ENCODE data around the gene USP54. TPM values are rescaled to one million over a fixed set of nuclear protein-coding genes. Genes with fewer than 3 reads are reported as not detected.

Gene USP54
- total RNA-seq, 1 experiment from 2014 or later = 37.9 TPM

DNA sequence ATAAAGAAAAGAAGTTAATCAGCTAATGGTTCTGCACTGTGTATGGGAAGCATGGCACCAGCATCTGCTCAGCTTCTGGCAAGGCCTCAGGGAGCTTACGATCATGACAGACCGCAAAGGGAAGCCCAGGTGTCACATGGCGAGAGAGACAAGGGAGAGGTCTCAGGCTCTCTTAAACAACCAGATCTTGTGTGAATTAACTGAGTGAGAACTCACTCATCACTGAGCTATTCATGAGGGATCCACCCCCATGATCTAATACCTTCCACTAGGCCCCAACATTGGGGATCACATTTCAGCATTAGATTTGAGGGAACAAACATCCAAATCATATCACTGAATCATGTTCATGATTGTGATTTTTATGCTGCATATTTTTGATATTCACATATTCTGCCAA lies 5.8 kb downstream of the USP54 start:
- Histone ChIP-seq H3K79me2 (ENCODE audit: insufficient read depth, low read length) (peaks cover 6% of the 10 kb centered on the region; the same call in 1 of the 2 replicates), H3K4me2 (ENCODE audit: insufficient read depth, insufficient read length, low read length) (no peak overlapping the region), H2BK5ac (ENCODE audit: insufficient read length, low read length) (no peak overlapping the region), H3K18ac (ENCODE audit: insufficient read length, low read depth, low read length) (no peak overlapping the region), H3K27ac (ENCODE audit: insufficient read length, low read depth, low read length) (no peak overlapping the region), H3K4ac (ENCODE audit: low read depth, low read length) (no peak overlapping the region), H4K5ac (ENCODE audit: insufficient read length, low read depth, low read length) (no peak overlapping the region), H3K9ac (ENCODE audit: extremely low read depth, insufficient read length, low read length) (no peak overlapping the region), H2BK12ac (ENCODE audit: insufficient read length, low read depth, low read length) (no peak overlapping the region), H2AK5ac (ENCODE audit: insufficient read length, low read length) (no peak overlapping the region), H3K79me1 (ENCODE audit: insufficient read depth, low read depth, low read length, poor library complexity, severe bottlenecking) (peaks cover 8% of the 10 kb centered on the region), H3K4me1 (ENCODE audit: insufficient read depth, low read length) (no peaks in the 10 kb centered on the region; the same call in 1 of the 2 replicates), H3K27me3 (ENCODE audit: insufficient read depth, low read length) (no peaks in the 10 kb centered on the region), H3T11ph (ENCODE audit: low read length) (no peak overlapping the region), H3K9me3 (ENCODE audit: control insufficient read depth, low read depth, low read length) (no peaks in the 10 kb centered on the region), H4K8ac (replicated peaks; ENCODE audit: insufficient read length, low read depth, low read length) (no peak overlapping the region), H4K91ac (ENCODE audit: insufficient read length, low read depth, low read length) (no peak overlapping the region), H3K23ac (ENCODE audit: insufficient read length, low read depth, low read length) (no peak overlapping the region), H3K23me2 (ENCODE audit: insufficient read length, low read depth, low read length, poor library complexity, severe bottlenecking) (no peaks in the 10 kb centered on the region), H2BK20ac (ENCODE audit: low read depth, low read length, poor library complexity, severe bottlenecking) (no peak overlapping the region), H4K20me1 (ENCODE audit: control insufficient read depth, insufficient read depth, insufficient read length) (no peaks in the 10 kb centered on the region), H2AFZ (ENCODE audit: low read length) (no peak overlapping the region), H3K14ac (ENCODE audit: insufficient read depth, low read length) (no peak overlapping the region), H2BK15ac (ENCODE audit: low read depth, low read length) (no peak overlapping the region), H3K56ac (ENCODE audit: insufficient read length, low read depth, low read length) (no peak overlapping the region), H2BK120ac (ENCODE audit: low read depth, low read length, poor library complexity, severe bottlenecking) (no peak overlapping the region)
- no peak for DNase-seq
- WGBS (ENCODE audit: extremely low coverage, insufficient read length, low lambda C conversion rate) = no CpG with 5 or more reads among the region's 3 CpGs
- Mint-ChIP-seq H3K27me3 (ENCODE audit: low read depth) (no peaks in the 10 kb centered on the region), H3K4me3 (no peak overlapping the region), H3K9me3 (peaks cover 7 to 8% of the 10 kb centered on the region in 2 experiments), H3K27ac (no peak overlapping the region), H3K36me3 (ENCODE audit: insufficient read depth in 1 of 3, low read depth in 3 of 3) (peaks cover 10 to 19% (median 12%) of the 10 kb centered on the region in 3 experiments), H3K4me1 (peaks cover 12 to 16% of the 10 kb centered on the region in 2 experiments)
- TF ChIP-seq, protein P1, sequence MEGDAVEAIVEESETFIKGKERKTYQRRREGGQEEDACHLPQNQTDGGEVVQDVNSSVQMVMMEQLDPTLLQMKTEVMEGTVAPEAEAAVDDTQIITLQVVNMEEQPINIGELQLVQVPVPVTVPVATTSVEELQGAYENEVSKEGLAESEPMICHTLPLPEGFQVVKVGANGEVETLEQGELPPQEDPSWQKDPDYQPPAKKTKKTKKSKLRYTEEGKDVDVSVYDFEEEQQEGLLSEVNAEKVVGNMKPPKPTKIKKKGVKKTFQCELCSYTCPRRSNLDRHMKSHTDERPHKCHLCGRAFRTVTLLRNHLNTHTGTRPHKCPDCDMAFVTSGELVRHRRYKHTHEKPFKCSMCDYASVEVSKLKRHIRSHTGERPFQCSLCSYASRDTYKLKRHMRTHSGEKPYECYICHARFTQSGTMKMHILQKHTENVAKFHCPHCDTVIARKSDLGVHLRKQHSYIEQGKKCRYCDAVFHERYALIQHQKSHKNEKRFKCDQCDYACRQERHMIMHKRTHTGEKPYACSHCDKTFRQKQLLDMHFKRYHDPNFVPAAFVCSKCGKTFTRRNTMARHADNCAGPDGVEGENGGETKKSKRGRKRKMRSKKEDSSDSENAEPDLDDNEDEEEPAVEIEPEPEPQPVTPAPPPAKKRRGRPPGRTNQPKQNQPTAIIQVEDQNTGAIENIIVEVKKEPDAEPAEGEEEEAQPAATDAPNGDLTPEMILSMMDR (conservative IDR thresholded peaks at IDR 0.05) = no peak

Data from H9 (cell line).